HFFc6 (cell line): ENCODE data around the gene DDR2. TPM values are rescaled to one million over a fixed set of nuclear protein-coding genes. Genes with fewer than 3 reads are reported as not detected.
"Not testable (repeated sequence)": the region's sequence is repeated elsewhere in the genome, so short reads cannot be mapped to it uniquely, and the experiment has no call there.

ENCODE experiments used
- DNase-seq: peaks from one replicate; pipeline ENCODE4 v3.0.0-alpha.2; 2018
- H3K27ac Mint-ChIP-seq: 2 replicates; pipeline ENCODE4 v1.8.0; 2020; ENCODE audit warnings: mild to moderate bottlenecking, mixed read lengths
- H3K27me3 Mint-ChIP-seq: 2 replicates; pipeline ENCODE4 v1.8.0; 2021; ENCODE audit warnings: mild to moderate bottlenecking, moderate library complexity, mixed read lengths; ENCODE audit not compliant: insufficient read depth
- H3K36me3 Mint-ChIP-seq: 2 replicates; pipeline ENCODE4 v1.8.0; 2021; ENCODE audit warnings: low read depth, mixed read lengths
- H3K4me1 Mint-ChIP-seq: 2 replicates; pipeline ENCODE4 v1.8.0; 2020; ENCODE audit warnings: low read depth, mixed read lengths
- H3K4me3 Mint-ChIP-seq: 2 replicates; pipeline ENCODE4 v1.8.0; 2020; ENCODE audit warnings: mild to moderate bottlenecking, moderate library complexity, mixed read lengths
- H3K9me3 Mint-ChIP-seq: 2 replicates; pipeline ENCODE4 v1.8.0; 2020; ENCODE audit warnings: mild to moderate bottlenecking, mixed read lengths
- CTCF ChIP-seq: fragments of 200-600 bp; sonication (generic); IDR thresholded peaks from 2 replicates; pipeline ENCODE4 v1.5.0; 2021; ENCODE audit warnings: antibody characterized with exemption, mild to moderate bottlenecking
- long read RNA-seq: library from polyadenylated mRNA; unstranded; transcript quantifications from one replicate; pipeline ENCODE4 v2.0.0, GENCODE V29; 2019
- total RNA-seq, 6 experiments: library from RNA; stranded (reverse); fragmentation: NEBNext Ultra II Directional; extraction: Animal tissue kit (Norgen Biotek cat#: 25700); gene quantifications; 2 replicates in 1 of 6; 3 replicates in 5 of 6; pipeline ENCODE4 v1.2.3, GENCODE V29; 2021

DDR2 gene
- 100 to 1,000 TPM; 154 to 218 (median 187) TPM for total RNA-seq
- long read RNA-seq, full-length matches to known transcripts: 16 of 102 reads
- long read RNA-seq, partial matches to known transcripts: 53 of 102 reads
- long read RNA-seq, other reads (novel, unspliced or antisense): 33 of 102 reads

GRCh38 chr1:162632217-162632666 lies at the start of gene DDR2:
Gene DDR2, plus strand, starts transcription at chr1:162632464. Its CDS starts 86,600 bp downstream, at chr1:162719064.
- peaks cover 31% of the 10 kb centered on the region for H3K36me3 Mint-ChIP-seq
- peak within 1 kb of the TSS; percentile 88 for H3K27ac Mint-ChIP-seq
- peaks cover 70% of the 10 kb centered on the region for H3K4me1 Mint-ChIP-seq
- no peak for TF ChIP-seq CTCF
- H3K27me3 Mint-ChIP-seq: no peaks in the 10 kb centered on the region; the same call in 1 of the 2 replicates
- peak; percentile 94 for DNase-seq
- H3K4me3 Mint-ChIP-seq: peak within 1 kb of the TSS; percentile 93
- no peaks in the 10 kb centered on the region for H3K9me3 Mint-ChIP-seq

GRCh38 chr1:162582901-162583300 lies 49.4 kb upstream of the DDR2 start:
- not testable (repeated sequence) for H3K4me3 Mint-ChIP-seq, H3K9me3 Mint-ChIP-seq, H3K27me3 Mint-ChIP-seq, DNase-seq
- Mint-ChIP-seq H3K36me3 (peaks cover 26% of the 10 kb centered on the region), H3K4me1 (peaks cover 15% of the 10 kb centered on the region; the same call in 1 of the 2 replicates), H3K27ac (0 out of 2 replicates have a peak overlapping the region, but pooled peaks have one; percentile 24)

GRCh38 chr1:162585101-162585500 lies 47.2 kb upstream of the DDR2 start:
- not testable (repeated sequence) for H3K27ac Mint-ChIP-seq, DNase-seq, H3K27me3 Mint-ChIP-seq, H3K9me3 Mint-ChIP-seq, H3K4me3 Mint-ChIP-seq
- peaks cover 27% of the 10 kb centered on the region for H3K36me3 Mint-ChIP-seq
- peaks cover 14% of the 10 kb centered on the region for H3K4me1 Mint-ChIP-seq

- Mint-ChIP-seq H3K4me1 (peaks cover 14% of the 10 kb centered on the region), H3K9me3 (no peaks in the 10 kb centered on the region), H3K27me3 (no peaks in the 10 kb centered on the region; the same call in 1 of the 2 replicates), H3K4me3 (no peak overlapping the region), H3K36me3 (peaks cover 20% of the 10 kb centered on the region), H3K27ac (no peak overlapping the region)
- no peak for TF ChIP-seq CTCF
- DNase-seq: no peak
Observed at GRCh38 chr1:162587347-162587746, 44.9 kb upstream of the DDR2 start.

GRCh38 chr1:162587761-162588260 lies 44.5 kb upstream of the DDR2 start:
- TF ChIP-seq CTCF: no peak
- Mint-ChIP-seq H3K27me3 (no peaks in the 10 kb centered on the region; the same call in 1 of the 2 replicates), H3K36me3 (peaks cover 25% of the 10 kb centered on the region), H3K27ac (no peak overlapping the region), H3K9me3 (no peaks in the 10 kb centered on the region), H3K4me3 (no peak overlapping the region), H3K4me1 (peaks cover 14% of the 10 kb centered on the region)
- no peak for DNase-seq

- no peak for TF ChIP-seq CTCF
- H3K36me3 Mint-ChIP-seq: peaks cover 35% of the 10 kb centered on the region
- peak overlapping the region; percentile 16 for H3K27ac Mint-ChIP-seq
- DNase-seq: no peak
- no peak overlapping the region for H3K4me3 Mint-ChIP-seq
- peaks cover 6% of the 10 kb centered on the region for H3K4me1 Mint-ChIP-seq
- H3K27me3 Mint-ChIP-seq: peaks cover 1% of the 10 kb centered on the region
- H3K9me3 Mint-ChIP-seq: no peaks in the 10 kb centered on the region
Observed at GRCh38 chr1:162590101-162590500, 42.2 kb upstream of the DDR2 start.
